HG03558 (cell line): ENCODE results near the gene BBC3.

Experiments used
- ATAC-seq: cut with Tn5 transposase; IDR thresholded peaks from one replicate; pipeline ENCODE4 v1.9.1; 2021; ENCODE audit warnings: moderate number of reproducible peaks; ENCODE audit not compliant: unreplicated experiment; ENCODE audit errors: extremely low read depth

The BBC3 gene

GRCh38 chr19:47236072-47236675 is 5.2 kb upstream of the BBC3 start:
- ATAC-seq = no peak

- ATAC-seq = no peak
These were observed 1.6 kb upstream of the BBC3 start for GRCh38 chr19:47232422-47233211.

- ATAC-seq = no peak
These were observed 436 bp upstream of the BBC3 start for GRCh38 chr19:47231215-47232054.

DNA sequence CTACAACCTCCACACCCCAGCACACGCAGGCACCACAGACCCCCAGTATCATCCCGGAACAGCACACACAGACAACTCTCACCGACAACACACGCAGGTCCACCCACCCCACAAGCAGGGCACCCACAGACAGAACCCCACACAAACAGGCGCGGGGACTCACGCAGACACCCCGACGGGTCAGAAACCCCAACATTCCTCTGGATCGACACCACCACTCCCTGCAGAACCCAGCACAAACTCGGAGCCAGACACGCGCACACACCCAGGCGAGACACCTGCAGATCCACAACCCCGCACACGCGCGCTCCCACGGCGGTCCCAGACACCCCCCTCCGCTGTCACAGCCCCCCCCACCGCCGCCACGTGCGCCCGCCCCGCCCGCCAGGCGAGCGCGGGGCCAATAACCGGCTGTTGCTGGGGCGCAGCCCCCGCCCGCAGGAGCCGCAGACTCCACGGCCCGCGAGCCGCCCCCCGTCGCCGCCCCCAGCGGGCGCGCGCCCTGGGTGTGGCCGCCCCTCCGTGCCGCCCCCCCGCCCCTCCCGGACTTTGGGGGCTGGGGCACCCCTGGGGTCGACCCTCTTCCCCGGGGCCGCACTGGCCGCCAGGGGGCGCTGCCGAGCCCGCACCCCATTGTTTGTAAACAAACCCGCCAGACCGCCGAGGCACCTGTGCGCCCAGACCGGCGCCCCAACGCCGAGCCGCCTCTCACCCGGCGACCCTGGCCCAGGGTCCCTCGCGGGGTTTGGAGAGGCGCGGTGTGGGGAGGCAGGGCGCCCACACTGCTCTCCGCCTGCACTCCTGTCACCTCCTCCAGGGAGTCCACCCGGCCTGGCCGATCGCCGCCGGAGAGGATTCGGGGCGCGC is 712 bp downstream of the BBC3 start:
- no peak for ATAC-seq

DNA sequence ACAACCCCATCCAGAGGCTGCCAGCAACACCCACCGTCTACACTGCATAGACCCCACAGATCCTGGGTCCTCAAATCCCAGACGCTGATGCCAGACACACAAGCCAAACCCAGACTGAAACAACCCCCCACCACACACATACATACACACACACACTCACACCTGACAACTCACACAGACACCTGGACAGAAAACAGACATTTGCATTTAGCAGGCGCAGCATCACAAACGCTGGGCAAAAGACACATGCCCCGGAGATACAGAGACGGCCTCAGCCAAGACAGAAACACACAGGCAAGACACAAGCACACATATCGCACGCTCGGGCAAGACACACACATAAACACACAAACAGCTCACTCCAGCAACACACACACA is 1.3 kb downstream of the BBC3 start:
- no peak for ATAC-seq

DNA sequence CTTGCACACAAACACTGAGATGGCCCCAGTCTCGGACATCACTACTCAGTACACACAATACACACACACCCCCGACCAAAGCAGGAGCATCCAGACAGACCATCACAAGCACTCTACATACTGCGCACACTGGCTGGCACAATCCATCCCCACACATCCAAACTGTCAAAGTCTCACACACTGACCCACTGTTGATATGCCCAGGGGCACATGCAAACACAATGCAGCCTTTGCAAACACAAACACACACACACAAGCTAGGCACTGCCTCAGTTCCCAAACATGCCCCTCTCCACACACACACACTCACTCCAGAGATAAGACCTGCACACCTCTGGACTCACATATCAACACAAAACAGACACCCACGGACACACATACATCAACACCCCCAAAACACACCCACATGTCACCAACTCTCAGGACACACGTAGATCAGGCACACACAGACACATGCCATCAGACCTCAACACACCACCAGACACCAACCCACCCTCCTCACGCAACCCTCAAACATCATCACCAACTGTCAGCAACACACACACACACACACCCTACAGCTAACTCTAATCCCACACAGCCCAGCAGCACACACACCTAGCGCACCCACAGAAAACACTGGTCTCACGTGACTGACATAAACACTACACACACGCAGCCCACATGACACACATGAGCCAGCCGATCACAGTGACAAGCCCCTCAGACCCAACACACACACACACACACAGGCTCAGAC is 1.9 kb downstream of the BBC3 start:
- no peak for ATAC-seq

DNA sequence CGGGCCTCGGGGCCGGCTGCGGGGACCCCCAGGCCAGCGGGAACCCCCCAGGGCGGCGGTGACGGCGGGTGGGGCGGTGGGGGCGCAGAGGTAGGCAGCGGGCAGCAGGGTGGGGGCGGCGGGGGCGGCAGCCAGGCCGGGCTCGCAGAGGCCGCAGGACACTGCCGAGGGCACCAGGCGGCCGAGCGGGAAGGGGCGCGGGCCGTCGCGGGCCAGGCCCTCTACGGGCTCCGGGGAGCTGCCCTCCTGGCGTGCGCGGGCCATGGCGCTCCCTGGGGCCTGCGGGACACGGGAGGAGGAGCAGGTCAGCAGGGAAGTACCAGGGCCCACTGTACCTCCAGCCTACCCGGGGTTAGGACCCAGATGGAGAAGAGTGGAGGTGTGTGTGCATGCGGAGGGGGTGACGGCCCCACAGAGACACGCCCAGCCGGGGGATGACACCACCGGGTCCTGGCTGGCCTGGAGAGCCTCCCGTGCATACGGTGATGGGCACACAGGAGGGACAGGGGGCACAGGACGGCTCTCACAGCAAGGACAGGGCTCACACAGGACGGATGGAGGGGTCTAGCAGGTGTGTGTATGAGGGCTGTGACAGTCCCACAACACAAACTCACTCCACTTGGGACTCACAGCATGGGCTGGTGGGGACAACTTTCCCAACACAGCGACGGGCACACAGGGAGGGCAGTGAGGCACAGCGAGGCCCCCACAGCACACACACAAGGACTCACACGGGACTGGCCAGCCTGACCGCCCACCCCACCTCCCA is 2.6 kb downstream of the BBC3 start:
- ATAC-seq = no peak

- no peak for ATAC-seq
These were observed 3.4 kb downstream of the BBC3 start for GRCh38 chr19:47227352-47228167.

DNA sequence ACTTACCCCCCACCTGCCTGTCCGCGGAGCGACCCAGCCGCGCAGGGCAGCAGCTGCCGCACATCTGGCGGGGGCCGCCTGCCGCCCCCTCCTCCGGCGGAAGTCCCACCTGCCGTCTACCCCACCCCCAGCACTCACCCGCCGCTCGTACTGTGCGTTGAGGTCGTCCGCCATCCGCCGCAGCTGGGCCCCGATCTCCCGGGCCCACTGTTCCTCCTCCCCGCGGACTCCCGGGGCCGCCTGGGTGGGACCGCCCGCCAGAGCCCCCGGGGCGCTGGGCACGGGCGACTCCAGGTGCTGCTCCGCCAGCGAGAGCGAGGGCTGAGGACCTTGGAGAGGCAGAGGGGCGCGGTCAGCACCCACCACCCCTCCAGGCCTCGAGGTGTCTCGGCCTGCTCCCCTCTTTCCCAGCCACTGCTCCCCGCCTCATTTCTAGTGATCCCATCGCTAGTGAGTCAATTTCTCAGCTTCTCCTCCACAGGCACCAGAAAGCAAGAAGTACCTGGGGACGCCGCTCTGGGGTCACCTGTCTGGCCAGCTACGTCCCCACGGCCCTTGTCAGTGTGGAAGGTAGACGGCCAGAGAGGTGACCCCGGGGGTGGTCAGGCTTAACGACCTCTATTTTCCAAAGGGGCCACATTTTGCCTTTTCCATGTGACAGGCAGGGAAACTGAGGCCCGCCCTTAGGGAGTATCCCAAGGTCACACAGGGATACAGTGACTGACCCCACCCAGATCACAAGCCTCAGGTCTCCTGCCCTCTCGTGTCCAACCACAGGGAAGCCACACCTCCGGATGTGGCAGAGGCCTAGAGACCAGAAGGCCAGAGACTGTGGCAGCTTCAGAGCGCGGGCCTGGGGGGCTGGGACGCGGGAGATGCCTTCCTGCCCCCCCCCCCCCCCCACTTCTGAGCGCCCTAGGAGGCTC is 4.3 kb downstream of the BBC3 start:
- ATAC-seq = no peak

- no peak for ATAC-seq
These were observed 5.1 kb downstream of the BBC3 start for GRCh38 chr19:47225746-47226425.

GRCh38 chr19:47221890-47222289 is 9.1 kb downstream of the BBC3 start:
- no peak for ATAC-seq

DNA sequence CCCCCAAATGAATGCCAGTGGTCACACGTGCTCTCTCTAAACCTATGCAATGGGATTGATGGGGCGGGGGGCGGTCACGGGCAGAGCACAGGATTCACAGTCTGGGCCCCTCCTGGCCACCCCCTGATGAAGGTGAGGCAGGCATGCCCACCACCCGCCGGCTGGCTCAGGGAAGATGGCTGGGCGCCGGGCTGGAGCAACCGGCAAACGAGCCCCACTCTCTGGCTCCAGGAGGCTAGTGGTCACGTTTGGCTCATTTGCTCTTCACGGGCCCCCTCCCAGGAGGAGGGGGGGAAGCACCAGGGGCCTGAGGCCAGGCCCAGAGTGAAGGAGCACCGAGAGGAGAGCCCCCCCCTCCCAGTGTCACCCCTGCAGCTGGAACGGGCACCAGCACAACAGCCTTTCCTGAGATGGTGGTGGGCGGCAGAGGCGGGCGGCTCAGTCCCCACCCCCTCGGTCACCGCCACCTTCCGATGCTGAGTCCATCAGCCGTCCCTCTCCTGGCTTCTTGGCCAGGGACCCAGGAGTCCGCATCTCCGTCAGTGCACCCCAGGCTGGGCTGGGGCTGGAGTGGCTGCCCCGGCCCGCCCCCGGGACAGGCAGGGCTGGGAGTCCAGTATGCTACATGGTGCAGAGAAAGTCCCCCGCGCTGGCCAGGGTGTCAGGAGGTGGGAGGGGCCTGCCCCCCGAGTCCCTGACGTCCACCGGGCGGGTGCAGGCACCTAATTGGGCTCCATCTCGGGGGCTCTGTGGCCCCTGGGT is 9.7 kb downstream of the BBC3 start:
- no peak for ATAC-seq

GRCh38 chr19:47215581-47215980 is 15.4 kb downstream of the BBC3 start:
- ATAC-seq = no peak

GRCh38 chr19:47210689-47211316 is 20.2 kb downstream of the BBC3 start:
- no peak for ATAC-seq

DNA sequence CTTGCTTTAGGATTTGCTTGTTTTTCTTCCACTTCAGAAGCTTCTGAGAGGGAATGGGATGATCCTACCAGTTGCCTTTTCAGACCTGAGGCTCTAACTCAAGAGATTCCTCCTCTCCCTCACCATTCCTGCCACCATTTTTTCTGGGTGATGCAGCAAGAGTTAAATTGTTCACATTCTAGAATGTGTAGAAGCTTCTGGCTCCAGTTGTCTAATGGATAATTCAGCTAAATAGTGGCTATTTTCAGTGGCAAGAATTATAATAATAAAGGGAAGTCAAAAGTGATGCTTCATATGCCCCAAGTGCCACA is 20.9 kb downstream of the BBC3 start:
- no peak for ATAC-seq
